Ascending aorta (tissue), 2 donors: ENCODE measurements around the gene RBKS. TPM values are rescaled to one million over a fixed set of nuclear protein-coding genes. Genes with fewer than 3 reads are reported as not detected.

Experiments
- DNase-seq, 2 donors: peaks; one replicate each; pipeline ENCODE4 v3.0.0-alpha.2; 2019; ENCODE audit warnings: low spot score in 2 of 2
- H3K27ac ChIP-seq, 2 donors: fragments of 200-600 bp; sonication (generic); one replicate each; pipeline ENCODE4 v1.5.1; 2016 to 2017; ENCODE audit warnings: mild to moderate bottlenecking in 1 of 2
- H3K27me3 ChIP-seq: fragments of 200-600 bp; sonication (generic); one replicate; pipeline ENCODE4 v1.5.1; 2017
- H3K36me3 ChIP-seq, 2 donors: fragments of 200-600 bp; sonication (generic); one replicate each; pipeline ENCODE4 v1.5.1; 2016
- H3K4me1 ChIP-seq, 2 donors: fragments of 200-600 bp; sonication (generic); one replicate each; pipeline ENCODE4 v1.5.1; 2016 to 2017; ENCODE audit warnings: mild to moderate bottlenecking in 1 of 2
- H3K4me3 ChIP-seq, 2 donors: fragments of 200-600 bp; sonication (generic); one replicate each; pipeline ENCODE4 v1.5.1; 2016 to 2017; ENCODE audit warnings: mild to moderate bottlenecking in 1 of 2
- H3K9me3 ChIP-seq, 2 donors: fragments of 200-600 bp; sonication (generic); one replicate each; pipeline ENCODE4 v1.5.1; 2016
- intact Hi-C: fragments of 100-400 bp; cut with DNase I; formaldehyde crosslinking; loops from one replicate; pipeline ENCODE4 v1.15.1; 2023
- total RNA-seq: library from RNA; depleted of rRNA; stranded (reverse); fragments of >200 nt; gene quantifications from one replicate; pipeline ENCODE4 v1.1.0, GENCODE V29; 2016
- TF ChIP-seq, protein P1 (sequence below), 3 experiments: fragments of 200-600 bp in 2 of 3; fragments of 450-650 bp in 1 of 3; sonication (generic) in 2 of 3; IDR thresholded peaks; one replicate each; pipeline ENCODE4 v1.5.1; 2016 to 2019; ENCODE audit warnings: antibody characterized with exemption in 3 of 3, mild to moderate bottlenecking in 1 of 3, moderate library complexity in 1 of 3

Gene RBKS
- total RNA-seq, 1 donor from 2014 or later: not detected

DNA sequence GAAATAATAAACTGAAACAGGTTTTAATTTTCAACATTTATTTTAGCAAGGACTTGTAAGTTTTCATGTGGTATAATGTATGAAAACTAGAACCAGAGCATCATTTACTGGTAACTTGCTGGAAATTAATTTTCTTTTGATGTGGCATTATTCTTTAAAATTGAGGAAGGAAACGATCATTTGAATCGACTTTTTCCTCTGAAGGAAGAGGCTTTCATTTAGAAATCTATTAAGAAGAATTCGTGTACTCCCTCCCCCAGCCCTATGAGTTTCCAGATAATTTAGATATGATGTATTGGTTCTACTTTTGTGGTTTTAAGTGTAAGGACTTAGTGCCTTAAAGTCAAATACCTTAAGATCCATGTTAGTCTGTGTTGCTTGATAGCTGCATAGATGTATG is 2.8 kb upstream of the RBKS start:
- no peak for DNase-seq
- intact Hi-C loops: loop anchor here (5.0 kb wide), 1 partner anchor 171 kb away; no protein-coding TSS in a partner anchor
- Histone ChIP-seq H3K27ac (no peak overlapping the region), H3K4me3 (no peak overlapping the region), H3K27me3 (no peaks in the 10 kb centered on the region), H3K4me1 (peaks cover 0 to 20% of the 10 kb centered on the region in 2 donors), H3K9me3 (no peaks in the 10 kb centered on the region), H3K36me3 (peaks cover 8% of the 10 kb centered on the region in 2 donors)
- TF ChIP-seq, protein P1, sequence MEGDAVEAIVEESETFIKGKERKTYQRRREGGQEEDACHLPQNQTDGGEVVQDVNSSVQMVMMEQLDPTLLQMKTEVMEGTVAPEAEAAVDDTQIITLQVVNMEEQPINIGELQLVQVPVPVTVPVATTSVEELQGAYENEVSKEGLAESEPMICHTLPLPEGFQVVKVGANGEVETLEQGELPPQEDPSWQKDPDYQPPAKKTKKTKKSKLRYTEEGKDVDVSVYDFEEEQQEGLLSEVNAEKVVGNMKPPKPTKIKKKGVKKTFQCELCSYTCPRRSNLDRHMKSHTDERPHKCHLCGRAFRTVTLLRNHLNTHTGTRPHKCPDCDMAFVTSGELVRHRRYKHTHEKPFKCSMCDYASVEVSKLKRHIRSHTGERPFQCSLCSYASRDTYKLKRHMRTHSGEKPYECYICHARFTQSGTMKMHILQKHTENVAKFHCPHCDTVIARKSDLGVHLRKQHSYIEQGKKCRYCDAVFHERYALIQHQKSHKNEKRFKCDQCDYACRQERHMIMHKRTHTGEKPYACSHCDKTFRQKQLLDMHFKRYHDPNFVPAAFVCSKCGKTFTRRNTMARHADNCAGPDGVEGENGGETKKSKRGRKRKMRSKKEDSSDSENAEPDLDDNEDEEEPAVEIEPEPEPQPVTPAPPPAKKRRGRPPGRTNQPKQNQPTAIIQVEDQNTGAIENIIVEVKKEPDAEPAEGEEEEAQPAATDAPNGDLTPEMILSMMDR (IDR thresholded peaks at IDR 0.05): no peak

DNA sequence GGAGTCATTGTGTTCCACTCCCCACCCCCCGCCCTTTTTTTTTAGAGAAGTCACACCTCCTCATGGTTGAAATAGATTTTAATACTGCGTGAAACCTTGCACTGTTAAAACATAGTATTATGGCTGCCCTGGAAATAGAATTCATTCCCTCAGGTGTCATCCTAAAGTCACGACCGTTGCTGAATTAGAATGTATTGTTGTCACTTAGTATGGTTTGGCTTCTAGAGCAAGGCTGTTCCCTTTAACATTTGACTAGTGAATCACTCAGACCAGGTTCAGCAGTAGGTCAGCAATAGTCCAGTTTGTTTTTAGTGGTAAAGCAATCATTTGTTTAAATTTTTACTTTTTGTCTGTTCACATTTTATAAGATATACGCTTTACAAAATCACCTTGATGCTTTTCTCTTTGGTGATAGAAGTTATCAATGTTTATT is 1.5 kb upstream of the RBKS start:
- H3K27ac ChIP-seq: peak overlapping the region in 1 of 2 donors; percentile 95
- no peak for DNase-seq
- TF ChIP-seq, protein P1 (IDR thresholded peaks at IDR 0.05): no peak
- H3K36me3 ChIP-seq: peaks cover 6 to 8% of the 10 kb centered on the region in 2 donors
- peak overlapping the region; percentile 69 to 72 for H3K4me3 ChIP-seq
- no peaks in the 10 kb centered on the region for H3K27me3 ChIP-seq
- intact Hi-C loops: loop anchor here (2.0 to 5.0 kb wide), 4 partner anchors 63 to 185 kb away; no protein-coding TSS in a partner anchor
- H3K9me3 ChIP-seq: no peaks in the 10 kb centered on the region
- H3K4me1 ChIP-seq: peaks cover 0 to 21% of the 10 kb centered on the region in 2 donors

DNA sequence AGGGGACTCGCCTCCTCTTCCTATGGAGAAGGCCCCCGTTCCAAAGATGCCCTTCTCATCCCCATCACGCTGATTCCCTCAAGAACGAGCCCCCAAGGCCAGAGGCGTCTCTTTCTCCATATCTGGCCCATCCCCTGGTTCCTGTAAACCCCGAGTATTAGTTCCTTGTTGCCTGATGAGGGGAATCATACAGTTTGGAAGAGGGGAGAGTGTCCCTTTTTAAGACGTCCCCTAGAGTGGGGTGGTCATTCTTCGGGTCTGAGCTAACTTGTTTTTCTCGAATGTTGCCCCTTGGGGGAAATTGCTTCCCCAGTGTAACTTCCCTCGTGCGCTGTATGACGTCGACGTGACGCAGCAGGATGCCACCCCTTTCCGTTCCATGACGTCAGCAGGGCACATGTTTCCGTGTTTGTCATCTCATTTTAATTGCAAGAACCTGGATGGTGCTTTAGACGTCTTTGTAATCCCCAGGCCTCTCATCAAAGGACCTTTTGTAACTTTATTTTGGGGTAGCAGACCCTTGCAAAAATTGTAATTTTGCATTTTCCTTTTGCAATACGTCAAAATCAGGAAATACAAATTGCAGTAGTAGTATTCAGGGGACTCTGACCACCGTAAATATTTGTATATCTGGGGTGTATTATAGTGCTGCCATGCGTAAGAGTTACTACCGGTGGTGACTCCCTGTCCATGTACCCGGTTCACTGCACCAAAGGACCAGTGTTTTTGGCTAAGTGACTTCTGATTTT is 911 bp upstream of the RBKS start:
- Histone ChIP-seq H3K9me3 (no peaks in the 10 kb centered on the region), H3K4me3 (peak overlapping the region; percentile 69 to 72), H3K4me1 (peaks cover 0 to 21% of the 10 kb centered on the region in 2 donors), H3K36me3 (peaks cover 0 to 2% of the 10 kb centered on the region in 2 donors), H3K27me3 (no peaks in the 10 kb centered on the region), H3K27ac (peak overlapping the region; percentile 90 to 95)
- TF ChIP-seq, protein P1 (IDR thresholded peaks at IDR 0.05): peak in 1 of 3 experiments; percentile 1
- intact Hi-C loops: loop anchor here (1.0 to 5.0 kb wide), 5 partner anchors 64 to 500 kb away; no protein-coding TSS in a partner anchor
- DNase-seq: peak; percentile 78 to 93

DNA sequence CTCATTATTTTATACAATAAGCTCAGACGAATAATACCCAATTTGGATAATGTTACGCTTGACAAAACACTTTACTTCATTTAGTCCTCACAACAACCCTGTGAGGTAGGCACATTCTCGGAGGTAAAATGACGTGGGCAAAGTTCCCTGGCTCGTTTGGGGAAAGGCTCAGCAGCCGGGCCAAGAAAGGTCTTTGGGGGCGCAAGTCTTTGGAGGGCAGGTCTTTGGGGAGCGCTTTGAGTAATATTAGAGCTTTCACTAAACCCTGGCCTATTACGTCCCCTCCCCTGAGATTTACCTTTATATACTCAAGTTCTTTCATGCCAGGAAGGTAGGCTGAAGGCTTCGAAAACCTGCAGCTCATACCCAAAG is 427 bp downstream of the RBKS start:
- Histone ChIP-seq H3K4me1 (peaks cover 0 to 21% of the 10 kb centered on the region in 2 donors), H3K4me3 (peak overlapping the region; percentile 69 to 72), H3K27me3 (no peaks in the 10 kb centered on the region), H3K27ac (peak overlapping the region; percentile 90 to 95), H3K9me3 (no peaks in the 10 kb centered on the region), H3K36me3 (no peaks in the 10 kb centered on the region)
- intact Hi-C loops: loop anchor here (1.0 to 5.0 kb wide), 6 partner anchors 65 to 502 kb away; no protein-coding TSS in a partner anchor
- TF ChIP-seq, protein P1 (IDR thresholded peaks at IDR 0.05): no peak
- DNase-seq: no peak

DNA sequence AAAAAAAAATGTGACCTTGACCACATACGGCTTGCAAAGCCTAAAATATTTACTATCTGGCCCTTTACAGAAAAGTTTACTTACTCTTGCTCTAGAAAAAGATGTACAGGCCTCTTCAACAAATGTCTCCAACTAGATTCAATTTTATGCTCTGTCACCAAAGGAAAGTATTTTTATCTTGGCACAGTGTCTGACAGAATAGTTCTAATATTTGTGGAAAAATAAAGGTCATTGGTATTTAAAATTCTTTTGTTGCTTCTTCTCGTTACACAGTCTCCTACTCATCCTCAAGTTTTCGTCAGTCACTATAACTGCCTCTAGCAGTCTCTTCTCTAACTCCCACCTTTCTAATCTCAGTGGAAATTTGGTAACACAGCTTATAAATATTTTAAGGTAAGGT is 1.4 kb downstream of the RBKS start:
- Histone ChIP-seq H3K4me3 (peak overlapping the region; percentile 69 to 72), H3K9me3 (no peaks in the 10 kb centered on the region), H3K36me3 (no peaks in the 10 kb centered on the region), H3K27ac (peak overlapping the region; percentile 90 to 95), H3K27me3 (no peaks in the 10 kb centered on the region), H3K4me1 (peaks cover 0 to 21% of the 10 kb centered on the region in 2 donors)
- intact Hi-C loops: loop anchor here (5.0 kb wide), 1 partner anchor 454 kb away; no protein-coding TSS in a partner anchor
- TF ChIP-seq, protein P1 (IDR thresholded peaks at IDR 0.05): no peak
- DNase-seq: no peak
